ENCODE measurements around the gene OSBPL3.

- TF ChIP-seq CTCF (IDR thresholded peaks at IDR 0.05) (no peak), POLR2AphosphoS5 (IDR thresholded peaks at IDR 0.05; ENCODE audit: low read depth, low read length) (no peak), REST (IDR thresholded peaks at IDR 0.05; ENCODE audit: insufficient read depth in 1 of 2, low read depth in 2 of 2, low read length in 1 of 2) (no peak), SIN3A (IDR thresholded peaks at IDR 0.05; ENCODE audit: borderline replicate concordance, insufficient read depth, low read depth, low read length) (no peak)
Measured at GRCh38 chr7:24942226-24942625, 37.8 kb downstream of the OSBPL3 start.

Measured in Panc1 (cell line).